AG09309 (cell line): ENCODE results near the gene VAMP1.

Experiments
- DNase-seq: peaks from one replicate; pipeline ENCODE4 v3.0.0-alpha.2; 2010; ENCODE audit warnings: low read depth
- H3K4me3 ChIP-seq: 2 replicates; pipeline ENCODE4 v1.5.1; 2011; ENCODE audit warnings: mild to moderate bottlenecking, low read depth, low read length, moderate library complexity; ENCODE audit not compliant: control insufficient read depth
- CTCF ChIP-seq: IDR thresholded peaks from 2 replicates; pipeline ENCODE4 v1.5.1; 2011; ENCODE audit warnings: mild to moderate bottlenecking, low read depth, low read length, inconsistent platforms; ENCODE audit not compliant: insufficient read depth, control insufficient read depth; ENCODE audit errors: missing control alignments

VAMP1 gene

GRCh38 chr12:6444031-6444430 is 26.4 kb downstream of the VAMP1 start:
- DNase-seq, result no peak
- no peak for TF ChIP-seq CTCF
- H3K4me3 ChIP-seq, result no peak overlapping the region

- no peak for TF ChIP-seq CTCF
- DNase-seq, result no peak
- no peak overlapping the region for H3K4me3 ChIP-seq
These were observed 27.0 kb downstream of the VAMP1 start for GRCh38 chr12:6443361-6443983.

- no peak for DNase-seq
- TF ChIP-seq CTCF, result no peak
- H3K4me3 ChIP-seq, result no peak overlapping the region
These were observed 27.6 kb downstream of the VAMP1 start for GRCh38 chr12:6442836-6443235.

- TF ChIP-seq CTCF, result no peak
- DNase-seq, result no peak
- no peak overlapping the region for H3K4me3 ChIP-seq
These were observed 30.1 kb downstream of the VAMP1 start for GRCh38 chr12:6440391-6440790.

GRCh38 chr12:6438345-6438744 is 32.1 kb downstream of the VAMP1 start:
- no peak for TF ChIP-seq CTCF
- H3K4me3 ChIP-seq, result no peak overlapping the region
- no peak for DNase-seq

- DNase-seq, result no peak
- TF ChIP-seq CTCF, result no peak
- no peak overlapping the region for H3K4me3 ChIP-seq
These were observed 32.9 kb downstream of the VAMP1 start for GRCh38 chr12:6437586-6437985.

- DNase-seq, result no peak
- no peak for TF ChIP-seq CTCF
- no peak overlapping the region for H3K4me3 ChIP-seq
These were observed 34.3 kb downstream of the VAMP1 start for GRCh38 chr12:6435961-6436715.
